ENCODE results near the gene PRKG1.

PRKG1 gene

GRCh38 chr10:51406581-51406980, 332.3 kb downstream of the PRKG1 start:
- H3K27ac ChIP-seq: no peak overlapping the region
- ChIA-PET POLR2A (ENCODE audit: low non-redundant PET) (no interaction called here), CTCF (no interaction called here)
- TF ChIP-seq CTCF (conservative IDR thresholded peaks at IDR 0.05; ENCODE audit: low read depth): no peak
- no peak for DNase-seq (ENCODE audit: low spot score)

GRCh38 chr10:51416494-51416893, 342.2 kb downstream of the PRKG1 start:
- POLR2A ChIA-PET (ENCODE audit: low non-redundant PET): no interaction called here
- TF ChIP-seq CTCF (conservative IDR thresholded peaks at IDR 0.05; ENCODE audit: low read depth): no peak
- CTCF ChIA-PET: no interaction called here
- no peak overlapping the region for H3K27ac ChIP-seq
- DNase-seq (ENCODE audit: low spot score): no peak

GRCh38 chr10:51419196-51420093, 345.2 kb downstream of the PRKG1 start:
- no peak for DNase-seq (ENCODE audit: low spot score)
- POLR2A ChIA-PET (ENCODE audit: low non-redundant PET): no interaction called here
- TF ChIP-seq CTCF (conservative IDR thresholded peaks at IDR 0.05; ENCODE audit: low read depth): no peak
- CTCF ChIA-PET: interaction anchor here (0.5 kb wide), 1 partner anchor 353 kb away, joined by 4 read pairs; no protein-coding TSS in a partner anchor
- H3K27ac ChIP-seq: no peak overlapping the region

- CTCF ChIA-PET: interaction anchor here (0.6 to 1.4 kb wide), 8 partner anchors 27 to 363 kb away, joined by 3 to 6 read pairs (median 3); no protein-coding TSS in a partner anchor
- POLR2A ChIA-PET (ENCODE audit: low non-redundant PET): no interaction called here
Measured at GRCh38 chr10:51421853-51422252, 347.6 kb downstream of the PRKG1 start.

GRCh38 chr10:51422311-51423120, 348.2 kb downstream of the PRKG1 start:
- ChIA-PET CTCF (interaction anchor here (0.5 to 1.4 kb wide), 15 partner anchors 26 to 916 kb away, joined by 3 to 6 read pairs (median 3); no protein-coding TSS in a partner anchor), POLR2A (ENCODE audit: low non-redundant PET) (no interaction called here)
- peak; percentile 71 for TF ChIP-seq CTCF (conservative IDR thresholded peaks at IDR 0.05; ENCODE audit: low read depth)
- H3K27ac ChIP-seq: no peak overlapping the region
- DNase-seq (ENCODE audit: low spot score): peak; percentile 53

More at GRCh38 chr10:51421853-51422252, 347.6 kb downstream of the PRKG1 start:
- DNase-seq (ENCODE audit: low spot score): no peak
- H3K27ac ChIP-seq: no peak overlapping the region
- TF ChIP-seq CTCF (conservative IDR thresholded peaks at IDR 0.05; ENCODE audit: low read depth): no peak

- TF ChIP-seq CTCF (conservative IDR thresholded peaks at IDR 0.05; ENCODE audit: low read depth): no peak
- DNase-seq (ENCODE audit: low spot score): no peak
- POLR2A ChIA-PET (ENCODE audit: low non-redundant PET): no interaction called here
- no peak overlapping the region for H3K27ac ChIP-seq
- CTCF ChIA-PET: interaction anchor here (0.6 to 1.4 kb wide), 6 partner anchors 103 to 471 kb away, joined by 3 to 6 read pairs (median 3); no protein-coding TSS in a partner anchor
Measured at GRCh38 chr10:51423121-51423452, 348.8 kb downstream of the PRKG1 start.
